Stimulated activated CD4-positive, alpha-beta T cell treated with anti-CD3 and anti-CD28 coated beads, TNF-alpha, amount 100 ng/mL, for 1 hour (primary cell): ENCODE results near the gene REV1.
"Not testable (repeated sequence)": the region's sequence is repeated elsewhere in the genome, so short reads cannot be mapped to it uniquely, and the experiment has no call there.

Experiments
- DNase-seq, 3 donors: peaks; one replicate each; pipeline ENCODE4 v3.0.0-alpha.2; 2020; ENCODE audit warnings: low read depth in 3 of 3, low spot score in 1 of 3

Gene REV1

GRCh38 chr2:99489761-99490622 is at the start of gene REV1:
TSS of gene REV1 (minus strand) at chr2:99490017. CDS start at chr2:99464975, 25,042 bp downstream.
- DNase-seq: peak; percentile 88 to 90 (median 89)

GRCh38 chr2:99537910-99538485 is 48.2 kb upstream of the REV1 start:
- no peak for DNase-seq

GRCh38 chr2:99524056-99524455 is 34.2 kb upstream of the REV1 start:
- no peak for DNase-seq

GRCh38 chr2:99522157-99522556 is 32.3 kb upstream of the REV1 start:
- DNase-seq: no peak

GRCh38 chr2:99520813-99521212 is 31.0 kb upstream of the REV1 start:
- DNase-seq: no peak

- no peak for DNase-seq
These were observed 30.4 kb upstream of the REV1 start for GRCh38 chr2:99520195-99520594.

GRCh38 chr2:99514357-99514756 is 24.5 kb upstream of the REV1 start:
- DNase-seq: no peak

- DNase-seq: no peak
These were observed 22.4 kb upstream of the REV1 start for GRCh38 chr2:99512181-99512591.

- no peak for DNase-seq
These were observed 19.6 kb upstream of the REV1 start for GRCh38 chr2:99509387-99509786.

- DNase-seq: no peak
These were observed 18.4 kb upstream of the REV1 start for GRCh38 chr2:99507937-99508818.

- no peak for DNase-seq
These were observed 15.2 kb upstream of the REV1 start for GRCh38 chr2:99504844-99505584.

- DNase-seq: not testable (repeated sequence)
These were observed 14.0 kb upstream of the REV1 start for GRCh38 chr2:99503662-99504416.

GRCh38 chr2:99496021-99496420 is 6.2 kb upstream of the REV1 start:
- DNase-seq: no peak

- no peak for DNase-seq
These were observed 5.5 kb upstream of the REV1 start for GRCh38 chr2:99495115-99495860.

- no peak for DNase-seq
These were observed 2.9 kb upstream of the REV1 start for GRCh38 chr2:99492721-99493120.

GRCh38 chr2:99490623-99491461 is 1.0 kb upstream of the REV1 start:
- no peak for DNase-seq

GRCh38 chr2:99489063-99489760 is 605 bp downstream of the REV1 start:
- peak in 1 of 3 donors; percentile 22 for DNase-seq

GRCh38 chr2:99488539-99489062 is 1.2 kb downstream of the REV1 start:
- DNase-seq: no peak
